Stimulated activated CD8-positive, alpha-beta memory T cell treated with anti-CD3 and anti-CD28 coated beads, Interleukin-15, amount 100 ng/mL, for 4 hours (primary cell): ENCODE results near the gene HOXD12.

Experiments used
- DNase-seq, 2 donors: peaks; one replicate each; pipeline ENCODE4 v3.0.0-alpha.2; 2020; ENCODE audit warnings: low read depth in 2 of 2

The HOXD12 gene

GRCh38 chr2:176105730-176106580 is 6.4 kb downstream of the HOXD12 start:
- DNase-seq = no peak

DNA sequence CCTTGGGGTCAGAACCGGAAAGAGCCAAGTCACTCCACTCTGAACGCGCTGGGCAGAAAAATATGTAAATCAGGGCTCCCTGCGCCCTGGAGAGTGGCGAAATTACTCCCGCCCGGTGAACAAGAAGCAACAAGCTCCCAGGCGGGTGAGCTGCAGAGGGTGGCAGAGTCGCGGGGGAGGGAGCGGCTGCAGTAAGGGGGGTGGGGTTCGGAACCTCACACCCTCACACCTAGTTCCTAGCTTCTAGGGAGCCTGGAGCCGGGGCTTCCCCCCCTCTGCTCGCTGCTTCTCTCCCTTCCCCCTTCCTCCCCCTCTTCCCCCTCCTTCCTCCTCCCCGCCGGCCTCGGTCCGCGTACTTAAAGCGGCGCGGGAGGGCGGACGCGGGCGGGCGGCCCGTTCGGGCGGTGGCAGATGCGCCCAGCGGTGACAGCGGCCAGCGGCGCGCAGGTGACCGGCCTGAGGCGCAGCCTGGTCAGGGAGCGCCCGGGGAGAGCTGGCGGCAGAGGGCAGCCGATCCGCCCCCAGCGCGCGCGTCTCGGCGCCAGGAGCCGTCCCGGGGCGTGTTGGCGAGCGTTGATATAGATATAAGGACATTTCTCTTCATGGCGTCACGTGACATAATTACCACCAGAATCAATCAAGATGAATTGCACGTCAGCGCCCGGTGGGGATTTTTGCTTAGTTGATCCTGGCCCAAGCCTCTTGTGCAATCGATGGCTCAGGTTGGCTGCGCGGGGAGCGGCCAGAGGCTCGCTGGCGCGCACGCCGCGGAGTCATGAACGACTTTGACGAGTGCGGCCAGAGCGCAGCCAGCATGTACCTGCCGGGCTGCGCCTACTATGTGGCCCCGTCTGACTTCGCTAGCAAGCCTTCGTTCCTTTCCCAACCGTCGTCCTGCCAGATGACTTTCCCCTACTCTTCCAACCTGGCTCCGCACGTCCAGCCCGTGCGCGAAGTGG is 7.3 kb downstream of the HOXD12 start, which contains the start of gene HOXD11:
TSS of gene HOXD11 (plus strand) at position 700 of the 959 bp plus-strand sequence. CDS start at position 776, 76 bp downstream.
- DNase-seq = no peak

DNA sequence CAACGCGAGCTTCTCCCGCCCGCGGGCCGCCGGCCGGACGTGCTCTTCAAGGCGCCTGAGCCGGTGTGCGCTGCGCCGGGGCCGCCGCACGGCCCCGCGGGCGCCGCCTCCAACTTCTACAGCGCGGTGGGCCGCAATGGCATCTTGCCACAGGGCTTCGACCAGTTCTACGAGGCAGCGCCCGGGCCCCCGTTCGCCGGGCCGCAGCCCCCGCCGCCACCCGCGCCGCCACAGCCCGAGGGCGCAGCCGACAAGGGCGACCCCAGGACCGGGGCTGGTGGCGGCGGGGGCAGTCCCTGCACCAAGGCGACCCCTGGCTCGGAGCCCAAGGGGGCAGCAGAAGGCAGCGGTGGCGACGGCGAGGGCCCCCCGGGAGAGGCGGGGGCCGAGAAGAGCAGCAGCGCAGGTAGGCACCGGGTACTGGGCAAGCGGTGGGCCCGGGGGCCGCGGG is 8.2 kb downstream of the HOXD12 start:
- no peak for DNase-seq

DNA sequence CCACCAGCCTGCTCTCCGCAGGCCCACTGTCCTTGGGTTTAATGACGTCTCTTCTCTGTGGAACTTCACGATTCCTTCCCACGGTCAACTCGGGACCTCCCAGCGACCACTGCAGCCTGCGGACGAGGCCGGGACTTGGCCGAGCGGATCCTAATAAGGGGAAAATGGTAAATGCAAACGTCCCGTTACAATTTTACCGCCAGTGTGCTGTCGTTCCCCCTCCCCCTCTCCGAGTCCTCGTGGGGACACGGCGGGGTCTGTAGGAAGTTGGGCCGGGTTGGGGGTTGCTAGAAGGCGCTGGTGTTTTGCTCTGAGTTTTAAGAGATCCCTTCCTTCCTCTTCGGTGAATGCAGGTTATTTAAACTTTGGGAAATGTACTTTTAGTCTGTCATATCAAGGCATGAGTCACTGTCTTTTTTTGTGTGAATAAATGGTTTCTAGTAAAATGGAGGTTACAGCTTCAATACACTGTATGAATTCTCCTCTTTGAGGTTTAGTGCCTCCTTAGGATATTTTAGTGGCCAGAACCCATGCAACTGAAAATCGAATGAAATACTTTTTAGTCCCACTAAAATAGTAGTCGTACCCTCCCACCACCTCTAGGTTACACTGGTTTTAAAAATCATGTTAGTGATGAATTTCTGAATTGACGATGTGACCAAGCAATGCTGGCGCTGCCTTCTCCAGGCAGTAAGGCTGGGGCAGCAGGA is 9.8 kb downstream of the HOXD12 start:
- no peak for DNase-seq

DNA sequence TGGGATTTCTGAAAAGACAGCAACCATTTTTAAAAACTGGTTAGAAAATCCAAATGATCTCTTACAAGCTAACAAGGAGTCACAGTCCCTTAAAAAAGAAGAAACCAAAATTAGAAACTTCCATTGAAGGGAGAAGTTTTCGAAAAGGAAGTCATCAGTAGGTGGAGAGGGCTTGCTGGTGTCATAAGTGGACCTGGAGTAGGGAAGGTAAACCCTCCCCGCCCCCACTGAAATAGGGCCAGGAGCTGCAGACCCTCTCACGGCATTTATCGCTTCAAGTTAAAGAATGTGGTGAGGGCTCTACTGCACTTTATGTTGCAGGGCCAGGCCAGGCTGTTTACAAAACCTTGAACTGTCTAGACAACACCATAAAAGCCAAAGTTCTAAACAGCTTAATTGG is 10.4 kb downstream of the HOXD12 start:
- DNase-seq = no peak

DNA sequence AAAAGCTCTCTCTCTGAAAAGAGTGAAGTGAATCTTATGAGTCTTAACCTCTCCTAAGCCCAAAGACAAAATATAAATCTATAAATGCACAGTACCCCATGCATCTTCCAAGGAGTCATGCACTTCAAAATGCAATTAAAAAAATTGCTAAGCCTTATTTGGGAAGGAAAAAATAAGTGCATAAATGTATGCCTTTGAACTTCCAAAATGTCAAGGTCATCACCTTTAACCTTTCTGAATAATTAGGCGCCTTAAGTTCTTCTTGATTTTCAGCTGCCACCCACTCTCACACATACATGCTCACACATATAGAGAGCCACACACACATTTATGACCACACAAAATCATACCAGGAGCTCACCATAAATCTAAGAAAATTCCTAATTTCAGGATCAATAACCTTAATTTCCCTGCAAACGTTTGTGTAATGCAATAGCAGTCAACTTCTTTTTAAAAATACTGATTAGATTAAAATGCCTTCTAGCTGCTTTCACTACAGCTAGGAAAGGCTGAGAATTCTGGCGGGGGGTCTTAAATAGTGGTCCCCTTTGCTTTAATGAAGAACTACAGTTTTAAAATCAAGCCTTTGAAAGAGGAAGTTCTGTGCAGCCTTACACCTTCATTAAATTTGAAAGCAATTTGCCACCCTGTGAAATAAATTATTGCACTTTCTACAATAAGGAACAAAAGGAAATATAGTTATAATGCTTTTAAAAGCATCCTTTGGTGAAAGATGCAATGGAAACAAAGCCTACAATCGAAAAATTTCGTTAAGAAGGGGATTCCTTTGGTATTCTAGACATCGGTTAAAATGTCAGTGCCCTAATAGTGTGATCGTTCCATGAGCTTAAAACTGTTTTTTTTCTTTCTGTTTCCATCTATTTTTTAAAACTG is 11.1 kb downstream of the HOXD12 start:
- no peak for DNase-seq

- DNase-seq = no peak
These were observed 11.7 kb downstream of the HOXD12 start for GRCh38 chr2:176111309-176111663.

- no peak for DNase-seq
These were observed 12.3 kb downstream of the HOXD12 start for GRCh38 chr2:176111846-176112374.

DNA sequence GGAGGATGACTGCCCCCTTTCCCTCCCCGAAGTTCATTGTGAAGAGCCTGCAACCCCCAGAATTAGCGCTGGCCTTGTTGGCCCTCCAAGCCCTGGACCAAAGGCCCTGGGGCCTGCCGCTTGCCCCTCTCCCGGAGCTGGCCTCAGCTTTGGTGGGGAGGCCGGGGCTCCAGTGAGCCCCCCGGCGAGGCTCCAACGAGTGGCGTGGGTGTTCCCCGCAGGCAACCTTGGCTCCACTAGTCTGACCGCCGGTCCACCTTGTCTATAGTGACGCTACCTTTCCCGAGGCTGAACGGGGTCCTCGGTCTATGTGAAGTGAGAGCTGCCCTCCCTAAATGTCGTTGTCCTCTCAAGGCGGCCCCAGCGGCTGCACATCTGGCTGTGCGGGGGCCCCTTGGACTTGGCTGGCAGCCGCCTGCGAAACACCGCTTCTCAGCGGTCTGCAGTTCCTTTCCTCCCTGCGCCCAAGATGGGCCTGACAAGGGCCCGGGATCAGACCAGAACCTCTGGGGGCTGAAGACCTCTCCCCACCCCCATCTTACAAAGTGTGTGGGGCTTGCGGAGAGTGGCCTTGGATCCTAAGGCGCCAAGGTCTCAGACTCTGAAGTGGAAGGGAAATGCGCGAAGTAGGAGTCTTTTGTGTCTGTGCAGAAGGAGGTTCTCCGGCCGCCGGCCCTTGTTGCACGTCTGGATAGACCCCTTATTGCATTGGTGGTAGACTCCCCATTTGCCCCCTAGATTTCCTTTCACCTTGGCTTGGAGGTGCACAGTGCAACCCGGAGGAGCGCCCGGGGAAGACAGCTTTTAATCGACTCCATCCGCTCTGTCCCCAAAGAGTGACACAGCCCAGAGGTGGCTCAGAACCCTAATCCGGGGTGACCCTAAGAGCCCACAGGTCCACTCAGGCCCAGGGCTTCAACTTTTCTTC is 13.0 kb downstream of the HOXD12 start:
- no peak for DNase-seq

DNA sequence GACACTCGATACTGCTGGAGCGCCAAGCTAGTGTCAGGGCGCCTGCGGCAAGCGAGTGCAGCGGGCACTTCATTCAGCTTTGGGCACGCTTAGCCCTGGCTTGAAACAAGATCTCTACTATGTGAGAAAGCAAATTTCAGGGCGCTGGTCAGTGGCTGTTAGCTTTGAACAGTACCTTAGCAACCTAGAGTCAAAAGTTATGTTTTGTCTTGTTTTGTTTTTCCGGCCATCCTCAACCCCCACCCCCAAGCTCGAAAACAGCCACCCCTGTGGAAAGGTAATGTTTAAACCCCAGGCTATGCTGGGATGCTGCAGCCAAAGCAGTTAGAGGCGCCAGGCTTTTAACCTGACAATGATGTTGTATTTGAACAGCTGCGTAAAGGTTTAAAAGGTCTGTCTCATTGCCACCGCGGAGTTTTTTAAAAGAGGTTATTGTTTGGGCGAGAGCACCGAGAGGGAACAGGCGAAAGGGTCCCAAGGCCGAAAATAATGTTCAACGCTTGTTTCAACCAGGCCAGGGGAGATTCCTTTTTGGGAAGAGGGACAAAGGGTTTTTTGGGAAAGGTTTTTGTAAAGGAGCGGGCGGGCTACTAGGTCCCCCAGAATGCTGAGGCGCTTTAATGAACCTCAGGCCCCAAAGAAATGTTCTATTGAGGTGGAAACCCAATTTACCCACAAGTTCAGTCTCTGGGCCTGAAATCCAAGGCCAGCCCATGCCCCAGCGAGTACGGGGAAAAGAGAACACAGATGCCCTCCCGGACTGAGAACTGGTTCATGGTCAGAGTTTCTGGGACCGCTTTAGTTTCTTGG is 14.7 kb downstream of the HOXD12 start:
- no peak for DNase-seq

DNA sequence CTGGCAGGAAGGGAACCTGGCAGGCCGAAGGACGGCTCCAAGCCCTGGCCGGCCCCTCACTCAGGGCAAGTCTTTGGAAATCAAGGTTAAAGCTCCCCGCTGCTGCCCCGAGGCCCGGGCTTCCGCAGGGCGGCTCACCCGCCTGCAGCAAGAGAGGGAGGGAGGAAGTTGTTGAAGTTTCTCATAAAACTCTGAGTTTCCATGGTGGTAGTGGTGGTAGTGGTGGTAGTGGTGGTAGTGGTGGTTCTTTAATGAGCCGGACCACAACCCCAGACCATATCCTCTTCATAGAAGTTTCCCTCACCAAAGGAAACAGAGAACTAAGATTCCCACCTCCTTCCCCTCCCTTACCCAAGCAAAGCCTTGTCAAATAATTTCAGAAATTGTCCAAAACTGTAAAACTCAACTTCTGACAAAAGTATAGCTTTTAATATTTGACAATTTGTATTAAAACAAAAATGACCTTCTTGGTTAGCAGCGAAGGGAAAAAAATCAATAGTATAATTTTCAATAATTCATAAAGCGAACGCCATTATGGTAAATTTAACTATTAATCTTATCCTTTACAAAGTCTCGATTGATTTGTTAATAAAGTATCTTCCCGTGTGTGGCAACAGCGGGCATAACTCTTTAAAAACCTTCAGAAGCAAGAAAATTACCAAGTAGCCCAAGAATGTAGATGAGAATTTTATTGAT is 15.5 kb downstream of the HOXD12 start:
- no peak for DNase-seq

DNA sequence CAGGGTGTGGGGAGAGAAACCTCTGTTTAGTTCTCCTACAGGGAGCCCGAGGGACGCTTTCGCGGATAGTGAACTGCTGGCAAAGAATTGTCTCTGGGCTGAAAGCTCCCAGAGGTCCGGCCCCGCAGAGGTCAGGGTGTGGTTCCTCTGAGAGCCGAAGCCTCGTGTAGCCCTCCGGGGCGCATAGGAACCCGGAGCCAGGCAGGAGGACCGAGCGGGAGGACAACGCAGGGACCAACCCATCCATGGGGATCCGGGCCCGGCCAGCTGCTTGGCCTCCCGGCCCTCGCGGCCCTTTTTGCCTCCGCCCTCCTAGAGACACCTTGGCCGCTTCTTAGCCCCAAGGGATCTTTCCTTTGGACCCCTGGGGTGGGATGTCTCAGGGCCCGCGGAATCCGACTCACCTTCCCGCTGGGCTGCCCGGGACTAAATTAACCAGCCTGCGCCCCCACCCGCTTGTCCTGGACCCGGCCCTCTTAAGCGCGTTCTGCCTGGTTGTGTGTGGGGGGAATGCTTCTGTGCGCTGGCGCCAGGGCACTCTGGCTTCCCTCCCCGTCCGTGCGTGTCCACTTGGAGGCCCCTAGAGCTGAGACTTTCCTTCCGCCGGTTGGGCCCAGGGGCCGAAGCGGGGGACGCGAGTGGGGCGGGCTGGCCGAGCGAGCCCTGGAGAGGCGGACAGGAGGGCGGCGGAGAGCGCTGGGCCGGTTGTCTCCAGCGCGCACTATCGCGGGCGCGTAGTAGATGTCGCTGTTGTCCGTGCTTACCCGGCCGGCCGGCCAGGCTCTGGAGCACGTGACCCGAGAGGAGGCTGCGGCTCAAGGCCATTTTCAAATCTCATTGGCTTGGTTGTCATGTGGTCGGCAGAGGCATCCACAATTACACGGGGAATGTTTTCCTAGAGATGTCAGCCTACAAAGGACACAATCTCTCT is 16.6 kb downstream of the HOXD12 start, which contains the start of gene HOXD10:
TSS of gene HOXD10 (plus strand) at position 896 of the 931 bp plus-strand sequence. CDS start 56 bp downstream, outside the sequence.
- no peak for DNase-seq

DNA sequence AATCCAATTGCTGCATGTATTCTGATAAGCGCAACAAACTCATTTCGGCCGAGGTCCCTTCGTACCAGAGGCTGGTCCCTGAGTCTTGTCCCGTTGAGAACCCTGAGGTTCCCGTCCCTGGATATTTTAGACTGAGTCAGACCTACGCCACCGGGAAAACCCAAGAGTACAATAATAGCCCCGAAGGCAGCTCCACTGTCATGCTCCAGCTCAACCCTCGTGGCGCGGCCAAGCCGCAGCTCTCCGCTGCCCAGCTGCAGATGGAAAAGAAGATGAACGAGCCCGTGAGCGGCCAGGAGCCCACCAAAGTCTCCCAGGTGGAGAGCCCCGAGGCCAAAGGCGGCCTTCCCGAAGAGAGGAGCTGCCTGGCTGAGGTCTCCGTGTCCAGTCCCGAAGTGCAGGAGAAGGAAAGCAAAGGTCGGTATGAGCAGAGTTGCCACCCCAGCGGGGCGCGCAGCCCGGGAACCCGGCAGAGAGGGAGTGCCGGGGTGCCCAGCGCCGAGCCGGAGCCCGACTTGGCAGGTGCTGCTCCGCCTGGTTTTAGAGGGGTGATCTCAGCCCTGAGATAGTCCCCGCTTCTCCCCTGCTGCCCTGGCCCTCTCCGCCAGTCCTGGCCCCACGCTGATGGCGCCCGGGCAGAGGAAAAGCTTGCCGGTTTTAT is 17.7 kb downstream of the HOXD12 start:
- no peak for DNase-seq

GRCh38 chr2:176117823-176118371 is 18.3 kb downstream of the HOXD12 start:
- DNase-seq = no peak

DNA sequence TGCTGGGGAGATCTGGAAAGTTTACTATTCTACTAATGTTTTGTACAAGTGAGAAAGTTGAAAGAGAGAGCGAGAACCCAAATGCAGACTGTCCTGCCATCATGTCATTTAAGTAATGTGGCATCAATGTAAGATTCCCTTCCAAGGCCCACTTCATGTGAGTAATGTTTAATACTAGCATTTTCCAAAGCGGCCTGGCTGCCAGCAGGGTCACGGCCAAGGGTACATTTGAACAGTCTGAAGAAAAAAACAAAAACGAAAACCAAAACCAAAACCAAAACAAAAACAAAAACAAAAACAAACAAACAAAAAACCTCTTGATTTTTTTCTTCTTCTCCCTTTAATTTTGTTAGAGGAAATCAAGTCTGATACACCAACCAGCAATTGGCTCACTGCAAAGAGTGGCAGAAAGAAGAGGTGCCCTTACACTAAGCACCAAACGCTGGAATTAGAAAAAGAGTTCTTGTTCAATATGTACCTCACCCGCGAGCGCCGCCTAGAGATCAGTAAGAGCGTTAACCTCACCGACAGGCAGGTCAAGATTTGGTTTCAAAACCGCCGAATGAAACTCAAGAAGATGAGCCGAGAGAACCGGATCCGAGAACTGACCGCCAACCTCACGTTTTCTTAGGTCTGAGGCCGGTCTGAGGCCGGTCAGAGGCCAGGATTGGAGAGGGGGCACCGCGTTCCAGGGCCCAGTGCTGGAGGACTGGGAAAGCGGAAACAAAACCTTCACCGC is 19.2 kb downstream of the HOXD12 start:
- no peak for DNase-seq
